ENCODE data around the gene CPED1. TPM values are rescaled to one million over a fixed set of nuclear protein-coding genes. Genes with fewer than 3 reads are reported as not detected.
A peak's percentile ranks its signal among the peaks of the same experiment; 100 is the strongest.

Gene CPED1
- total RNA-seq, 1 donor, result 95.9 TPM

DNA sequence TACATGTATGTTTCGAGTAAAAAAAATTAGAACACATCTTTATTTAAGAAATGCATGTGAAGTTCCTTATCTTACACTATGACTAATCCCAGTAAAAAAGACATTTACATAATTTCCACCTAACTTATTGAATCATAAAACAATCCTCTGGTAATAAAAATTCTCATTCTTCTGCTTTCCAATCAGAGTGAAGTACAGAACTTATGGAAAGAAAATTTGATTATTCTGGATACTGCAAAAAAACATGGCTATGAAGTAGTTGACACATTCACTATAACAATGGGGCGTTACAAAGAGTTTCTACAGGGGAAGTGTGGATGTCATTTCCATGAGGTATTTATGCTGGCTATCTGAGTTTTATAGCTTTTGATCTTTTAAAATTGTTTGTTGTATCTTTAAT lies 282.6 kb downstream of the CPED1 start:
- TF ChIP-seq, protein P1, sequence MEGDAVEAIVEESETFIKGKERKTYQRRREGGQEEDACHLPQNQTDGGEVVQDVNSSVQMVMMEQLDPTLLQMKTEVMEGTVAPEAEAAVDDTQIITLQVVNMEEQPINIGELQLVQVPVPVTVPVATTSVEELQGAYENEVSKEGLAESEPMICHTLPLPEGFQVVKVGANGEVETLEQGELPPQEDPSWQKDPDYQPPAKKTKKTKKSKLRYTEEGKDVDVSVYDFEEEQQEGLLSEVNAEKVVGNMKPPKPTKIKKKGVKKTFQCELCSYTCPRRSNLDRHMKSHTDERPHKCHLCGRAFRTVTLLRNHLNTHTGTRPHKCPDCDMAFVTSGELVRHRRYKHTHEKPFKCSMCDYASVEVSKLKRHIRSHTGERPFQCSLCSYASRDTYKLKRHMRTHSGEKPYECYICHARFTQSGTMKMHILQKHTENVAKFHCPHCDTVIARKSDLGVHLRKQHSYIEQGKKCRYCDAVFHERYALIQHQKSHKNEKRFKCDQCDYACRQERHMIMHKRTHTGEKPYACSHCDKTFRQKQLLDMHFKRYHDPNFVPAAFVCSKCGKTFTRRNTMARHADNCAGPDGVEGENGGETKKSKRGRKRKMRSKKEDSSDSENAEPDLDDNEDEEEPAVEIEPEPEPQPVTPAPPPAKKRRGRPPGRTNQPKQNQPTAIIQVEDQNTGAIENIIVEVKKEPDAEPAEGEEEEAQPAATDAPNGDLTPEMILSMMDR (IDR thresholded peaks at IDR 0.05; ENCODE audit: insufficient read depth, low read depth, low read length), result no peak
- no peak for DNase-seq (ENCODE audit: low read depth)
- no peak overlapping the region for H3K4me3 ChIP-seq (ENCODE audit: low read depth, low read length)

DNA sequence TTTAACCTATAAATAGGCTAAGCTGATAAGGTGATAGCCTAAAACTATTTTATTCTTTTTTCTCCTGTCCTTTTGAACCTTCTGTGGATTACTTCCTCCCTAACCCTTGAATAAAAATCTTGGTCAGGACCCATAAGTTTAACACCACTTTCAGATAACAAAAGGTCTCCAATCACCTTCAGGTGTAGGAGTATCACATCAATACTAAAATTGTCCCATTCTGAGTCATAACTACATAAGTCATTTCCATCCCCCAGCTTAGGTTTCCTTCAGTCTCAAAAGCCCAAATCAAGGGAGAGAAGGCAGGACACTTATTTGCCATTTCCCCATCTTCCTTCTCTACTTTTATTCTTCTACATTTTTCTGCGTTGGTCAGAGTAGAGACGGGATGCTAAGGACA lies 283.4 kb downstream of the CPED1 start:
- DNase-seq (ENCODE audit: low read depth), result no peak
- H3K4me3 ChIP-seq (ENCODE audit: low read depth, low read length), result no peak overlapping the region
- TF ChIP-seq, protein P1 (IDR thresholded peaks at IDR 0.05; ENCODE audit: insufficient read depth, low read depth, low read length), result no peak

DNA sequence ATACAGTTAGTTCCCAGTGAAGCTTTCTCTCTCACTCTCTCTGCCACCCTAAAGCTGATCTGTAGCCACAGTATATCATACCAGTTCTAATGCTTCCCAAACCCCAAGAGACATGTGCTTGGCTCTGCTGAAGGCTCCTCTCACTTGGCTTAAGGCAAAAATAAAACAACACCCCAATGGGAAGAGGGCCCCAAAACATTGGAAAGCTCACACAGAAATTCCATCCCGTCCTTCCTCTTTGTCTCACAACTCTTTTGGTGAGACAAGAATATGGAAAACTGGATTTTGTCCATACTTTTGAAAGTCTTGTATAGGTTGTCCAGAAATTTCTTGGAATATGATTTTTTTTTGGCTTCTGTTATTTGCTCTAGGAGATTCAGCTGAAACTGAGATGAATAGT lies 284.2 kb downstream of the CPED1 start:
- H3K4me3 ChIP-seq (ENCODE audit: low read depth, low read length), result no peak overlapping the region
- DNase-seq (ENCODE audit: low read depth), result no peak
- TF ChIP-seq, protein P1 (IDR thresholded peaks at IDR 0.05; ENCODE audit: insufficient read depth, low read depth, low read length), result no peak

DNA sequence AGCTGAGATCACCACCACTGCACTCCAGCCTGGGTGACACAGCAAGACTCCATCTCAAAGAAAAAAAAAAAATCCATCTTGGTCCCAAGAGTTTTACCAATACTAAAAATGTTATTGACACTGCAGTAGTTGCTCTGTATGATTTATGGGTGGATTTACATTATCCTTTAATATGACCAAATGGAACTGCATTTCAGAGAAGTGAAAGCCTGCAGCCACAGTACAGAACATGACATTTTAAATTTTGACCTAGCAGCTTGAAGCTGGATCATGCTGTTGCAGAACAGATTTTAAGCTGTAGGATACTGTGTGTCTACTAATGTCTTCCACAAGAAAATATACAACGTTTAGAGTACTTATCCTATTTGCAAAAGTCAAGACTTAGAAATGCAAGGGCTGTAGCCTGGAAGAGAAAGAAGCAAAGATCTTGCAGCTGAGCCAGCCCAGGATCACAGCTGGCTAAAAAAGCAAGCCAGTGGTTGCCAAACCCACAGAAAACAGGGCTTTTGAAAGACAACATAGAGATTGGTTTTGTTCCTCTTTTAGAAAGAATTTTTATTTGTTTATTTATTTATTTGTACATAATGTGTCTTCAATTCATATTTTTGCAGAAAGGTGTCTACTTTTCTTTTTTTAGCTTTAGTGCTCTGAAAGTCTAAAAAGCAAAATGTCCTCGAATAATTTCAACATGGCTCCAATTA lies 285.1 kb downstream of the CPED1 start:
- no peak for DNase-seq (ENCODE audit: low read depth)
- TF ChIP-seq, protein P1 (IDR thresholded peaks at IDR 0.05; ENCODE audit: insufficient read depth, low read depth, low read length), result no peak
- H3K4me3 ChIP-seq (ENCODE audit: low read depth, low read length), result no peak overlapping the region

DNA sequence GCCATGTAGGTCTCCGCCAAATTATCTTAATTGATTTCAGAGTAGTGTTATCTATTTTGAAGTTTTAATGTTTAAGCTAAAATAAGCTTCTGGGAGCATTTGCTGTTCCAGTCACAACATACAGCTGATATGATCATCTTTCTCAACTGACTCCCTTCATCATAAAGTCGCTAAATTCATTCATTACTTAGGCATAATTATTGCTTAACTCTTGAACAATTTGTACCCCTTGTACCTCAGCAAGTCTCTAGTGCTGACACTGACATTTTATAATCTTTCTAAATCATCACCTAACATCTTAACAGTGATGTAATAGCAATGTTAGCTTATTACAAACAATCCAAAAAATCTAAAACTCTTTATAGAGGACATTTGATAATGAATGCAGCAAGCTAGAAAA lies 286.0 kb downstream of the CPED1 start:
- TF ChIP-seq, protein P1 (IDR thresholded peaks at IDR 0.05; ENCODE audit: insufficient read depth, low read depth, low read length), result no peak
- peak; percentile 27 for DNase-seq (ENCODE audit: low read depth)
- H3K4me3 ChIP-seq (ENCODE audit: low read depth, low read length), result no peak overlapping the region

GRCh38 chr7:121275204-121275603 lies 286.7 kb downstream of the CPED1 start:
- TF ChIP-seq, protein P1 (IDR thresholded peaks at IDR 0.05; ENCODE audit: insufficient read depth, low read depth, low read length), result no peak
- no peak overlapping the region for H3K4me3 ChIP-seq (ENCODE audit: low read depth, low read length)
- no peak for DNase-seq (ENCODE audit: low read depth)

- TF ChIP-seq, protein P1 (IDR thresholded peaks at IDR 0.05; ENCODE audit: insufficient read depth, low read depth, low read length), result no peak
- DNase-seq (ENCODE audit: low read depth), result peak; percentile 62
- no peak overlapping the region for H3K4me3 ChIP-seq (ENCODE audit: low read depth, low read length)
Observed at GRCh38 chr7:121276313-121276712, 287.8 kb downstream of the CPED1 start.

All from fibroblast of villous mesenchyme (primary cell).